ENCODE data around the gene ADAMTS10.

Gene ADAMTS10

GRCh38 chr19:8539621-8540149, 70.8 kb downstream of the ADAMTS10 start:
- no peak for TF ChIP-seq NFIC (IDR thresholded peaks at IDR 0.05)
- no peak for TF ChIP-seq CEBPB (IDR thresholded peaks at IDR 0.05)
- TF ChIP-seq, protein P1, sequence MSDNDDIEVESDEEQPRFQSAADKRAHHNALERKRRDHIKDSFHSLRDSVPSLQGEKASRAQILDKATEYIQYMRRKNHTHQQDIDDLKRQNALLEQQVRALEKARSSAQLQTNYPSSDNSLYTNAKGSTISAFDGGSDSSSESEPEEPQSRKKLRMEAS (IDR thresholded peaks at IDR 0.05): no peak
- TF ChIP-seq EP300 (IDR thresholded peaks at IDR 0.05; ENCODE audit: borderline replicate concordance): no peak
- no peak for TF ChIP-seq CREB1 (IDR thresholded peaks at IDR 0.05; ENCODE audit: low read depth)
- TF ChIP-seq YY1 (IDR thresholded peaks at IDR 0.05; ENCODE audit: low read depth): no peak
- no peak for TF ChIP-seq ZBTB7A (IDR thresholded peaks at IDR 0.05; ENCODE audit: low read depth)
- TF ChIP-seq TAF1 (IDR thresholded peaks at IDR 0.05; ENCODE audit: low read depth): no peak
- no peak for TF ChIP-seq REST (IDR thresholded peaks at IDR 0.05; ENCODE audit: low read depth)
- no peak for TF ChIP-seq RAD21 (IDR thresholded peaks at IDR 0.05; ENCODE audit: low read depth)
- TF ChIP-seq, protein P2, sequence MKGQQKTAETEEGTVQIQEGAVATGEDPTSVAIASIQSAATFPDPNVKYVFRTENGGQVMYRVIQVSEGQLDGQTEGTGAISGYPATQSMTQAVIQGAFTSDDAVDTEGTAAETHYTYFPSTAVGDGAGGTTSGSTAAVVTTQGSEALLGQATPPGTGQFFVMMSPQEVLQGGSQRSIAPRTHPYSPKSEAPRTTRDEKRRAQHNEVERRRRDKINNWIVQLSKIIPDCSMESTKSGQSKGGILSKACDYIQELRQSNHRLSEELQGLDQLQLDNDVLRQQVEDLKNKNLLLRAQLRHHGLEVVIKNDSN (IDR thresholded peaks at IDR 0.05): no peak
- TF ChIP-seq TEAD4 (IDR thresholded peaks at IDR 0.05): no peak
- TF ChIP-seq TCF12 (IDR thresholded peaks at IDR 0.05; ENCODE audit: low read depth): no peak
- no peak for TF ChIP-seq EGR1 (IDR thresholded peaks at IDR 0.05)
- TF ChIP-seq FOXM1 (IDR thresholded peaks at IDR 0.05; ENCODE audit: borderline replicate concordance, low read depth): no peak

- TF ChIP-seq, protein P1 (IDR thresholded peaks at IDR 0.05): no peak
- no peak for TF ChIP-seq RAD21 (IDR thresholded peaks at IDR 0.05; ENCODE audit: low read depth)
- TF ChIP-seq ZBTB7A (IDR thresholded peaks at IDR 0.05; ENCODE audit: low read depth): no peak
- TF ChIP-seq NFIC (IDR thresholded peaks at IDR 0.05): no peak
- TF ChIP-seq TEAD4 (IDR thresholded peaks at IDR 0.05): no peak
Measured at GRCh38 chr19:8537099-8537498, 73.4 kb downstream of the ADAMTS10 start.

- no peak for TF ChIP-seq FOXM1 (IDR thresholded peaks at IDR 0.05; ENCODE audit: borderline replicate concordance, low read depth)
Measured at GRCh38 chr19:8536282-8536681, 74.2 kb downstream of the ADAMTS10 start.

DNA sequence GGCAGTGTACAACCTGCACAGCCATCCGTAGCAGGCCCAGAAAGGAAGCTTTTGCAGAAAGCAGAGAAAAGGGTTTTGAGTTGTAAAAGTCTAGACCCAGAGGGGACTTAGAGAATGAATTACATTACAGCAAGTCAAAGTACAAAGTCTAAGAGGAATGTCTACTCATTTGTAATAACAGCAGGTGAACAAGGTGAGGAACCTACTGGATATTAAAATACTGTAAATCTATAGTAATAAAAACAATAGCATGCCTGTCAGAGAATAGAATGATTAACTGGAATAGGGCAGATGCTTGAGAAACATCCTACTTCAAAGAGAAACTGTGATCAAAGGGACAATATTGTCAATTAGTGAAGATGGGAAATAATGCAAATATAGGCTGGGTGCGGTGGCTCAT, 78.3 kb downstream of the ADAMTS10 start:
- no peak for TF ChIP-seq CEBPB (IDR thresholded peaks at IDR 0.05)
- no peak for TF ChIP-seq RAD21 (IDR thresholded peaks at IDR 0.05; ENCODE audit: low read depth)
- no peak for TF ChIP-seq ZBTB7A (IDR thresholded peaks at IDR 0.05; ENCODE audit: low read depth)
- TF ChIP-seq, protein P1 (IDR thresholded peaks at IDR 0.05): no peak
- TF ChIP-seq TCF12 (IDR thresholded peaks at IDR 0.05; ENCODE audit: low read depth): no peak
- TF ChIP-seq EGR1 (IDR thresholded peaks at IDR 0.05): no peak
- no peak for TF ChIP-seq TEAD4 (IDR thresholded peaks at IDR 0.05)
- no peak for TF ChIP-seq NFIC (IDR thresholded peaks at IDR 0.05)

GRCh38 chr19:8531470-8531869, 79.0 kb downstream of the ADAMTS10 start:
- TF ChIP-seq ZBTB7A (IDR thresholded peaks at IDR 0.05; ENCODE audit: low read depth) (no peak), EGR1 (IDR thresholded peaks at IDR 0.05) (no peak), TEAD4 (IDR thresholded peaks at IDR 0.05) (no peak), FOXM1 (IDR thresholded peaks at IDR 0.05; ENCODE audit: borderline replicate concordance, low read depth) (no peak), REST (IDR thresholded peaks at IDR 0.05; ENCODE audit: low read depth) (no peak), CREB1 (IDR thresholded peaks at IDR 0.05; ENCODE audit: low read depth) (no peak), NFIC (IDR thresholded peaks at IDR 0.05) (no peak), EP300 (IDR thresholded peaks at IDR 0.05; ENCODE audit: borderline replicate concordance) (no peak), TAF1 (IDR thresholded peaks at IDR 0.05; ENCODE audit: low read depth) (no peak), RAD21 (IDR thresholded peaks at IDR 0.05; ENCODE audit: low read depth) (no peak), YY1 (IDR thresholded peaks at IDR 0.05; ENCODE audit: low read depth) (no peak), CEBPB (IDR thresholded peaks at IDR 0.05) (no peak), TCF12 (IDR thresholded peaks at IDR 0.05; ENCODE audit: low read depth) (no peak)
- TF ChIP-seq, protein P1 (IDR thresholded peaks at IDR 0.05): no peak
- TF ChIP-seq, protein P2 (IDR thresholded peaks at IDR 0.05): no peak
